Measurements from ENCODE around the gene SASH3.

The SASH3 gene

DNA sequence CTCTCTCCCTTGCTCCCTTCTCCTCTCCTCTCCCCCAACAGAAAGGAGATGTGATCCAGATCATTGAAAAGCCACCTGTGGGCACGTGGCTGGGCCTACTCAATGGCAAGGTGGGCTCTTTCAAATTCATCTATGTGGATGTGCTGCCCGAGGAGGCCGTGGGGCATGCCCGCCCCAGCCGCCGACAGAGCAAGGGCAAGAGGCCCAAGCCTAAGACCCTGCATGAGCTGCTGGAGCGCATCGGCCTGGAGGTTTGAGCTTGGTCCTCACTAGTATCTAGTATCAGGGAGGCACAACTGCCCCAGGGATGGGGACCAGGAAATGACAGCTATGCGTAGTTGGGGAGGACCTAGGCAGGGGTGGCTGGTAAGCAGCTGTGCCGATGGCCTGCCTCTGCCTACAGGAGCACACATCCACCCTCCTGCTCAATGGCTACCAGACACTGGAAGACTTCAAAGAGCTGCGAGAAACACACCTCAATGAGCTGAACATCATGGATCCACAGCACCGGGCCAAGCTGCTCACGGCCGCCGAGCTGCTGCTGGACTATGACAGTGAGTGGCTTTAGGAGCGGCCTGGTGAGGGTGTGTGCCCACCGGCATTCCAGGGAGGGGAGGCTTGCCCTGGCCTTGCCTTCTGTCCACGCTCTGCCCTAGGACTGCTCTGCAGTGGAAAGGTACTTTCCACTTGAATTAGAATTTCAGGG lies 13.0 kb downstream of the SASH3 start:
- no peak overlapping the region for H3K4me3 ChIP-seq (ENCODE audit: control insufficient read depth, low read depth, low read length)
- TF ChIP-seq, protein P1, sequence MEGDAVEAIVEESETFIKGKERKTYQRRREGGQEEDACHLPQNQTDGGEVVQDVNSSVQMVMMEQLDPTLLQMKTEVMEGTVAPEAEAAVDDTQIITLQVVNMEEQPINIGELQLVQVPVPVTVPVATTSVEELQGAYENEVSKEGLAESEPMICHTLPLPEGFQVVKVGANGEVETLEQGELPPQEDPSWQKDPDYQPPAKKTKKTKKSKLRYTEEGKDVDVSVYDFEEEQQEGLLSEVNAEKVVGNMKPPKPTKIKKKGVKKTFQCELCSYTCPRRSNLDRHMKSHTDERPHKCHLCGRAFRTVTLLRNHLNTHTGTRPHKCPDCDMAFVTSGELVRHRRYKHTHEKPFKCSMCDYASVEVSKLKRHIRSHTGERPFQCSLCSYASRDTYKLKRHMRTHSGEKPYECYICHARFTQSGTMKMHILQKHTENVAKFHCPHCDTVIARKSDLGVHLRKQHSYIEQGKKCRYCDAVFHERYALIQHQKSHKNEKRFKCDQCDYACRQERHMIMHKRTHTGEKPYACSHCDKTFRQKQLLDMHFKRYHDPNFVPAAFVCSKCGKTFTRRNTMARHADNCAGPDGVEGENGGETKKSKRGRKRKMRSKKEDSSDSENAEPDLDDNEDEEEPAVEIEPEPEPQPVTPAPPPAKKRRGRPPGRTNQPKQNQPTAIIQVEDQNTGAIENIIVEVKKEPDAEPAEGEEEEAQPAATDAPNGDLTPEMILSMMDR (conservative IDR thresholded peaks at IDR 0.05; ENCODE audit: control insufficient read depth, insufficient read depth, low read depth, low read length), result no peak
- DNase-seq (ENCODE audit: low read depth), result no peak

DNA sequence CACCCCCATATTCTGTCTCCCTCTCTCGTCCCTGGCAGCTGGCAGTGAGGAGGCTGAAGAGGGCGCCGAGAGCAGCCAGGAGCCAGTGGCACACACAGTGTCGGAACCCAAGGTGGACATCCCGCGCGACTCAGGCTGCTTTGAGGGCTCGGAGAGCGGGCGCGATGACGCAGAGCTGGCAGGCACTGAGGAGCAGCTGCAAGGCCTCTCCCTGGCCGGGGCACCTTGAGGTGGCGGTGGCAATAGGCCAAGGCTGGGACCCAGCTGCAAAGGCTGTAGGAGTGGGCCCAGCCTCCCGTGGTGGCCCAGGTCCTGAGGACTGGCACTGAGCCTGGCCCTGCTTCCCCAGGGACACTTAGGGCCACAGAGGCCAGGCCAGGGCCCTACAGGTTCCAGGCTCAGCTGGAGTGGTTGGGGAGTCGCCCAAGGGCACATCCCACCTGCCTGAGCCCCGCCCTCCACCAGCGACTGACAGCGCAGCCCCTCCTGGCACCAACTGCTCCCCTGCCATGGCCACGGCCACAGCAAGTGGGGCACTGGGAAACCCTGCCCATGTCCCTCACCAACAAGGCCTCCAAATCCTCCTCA lies 13.9 kb downstream of the SASH3 start:
- TF ChIP-seq, protein P1 (conservative IDR thresholded peaks at IDR 0.05; ENCODE audit: control insufficient read depth, insufficient read depth, low read depth, low read length), result no peak

DNA sequence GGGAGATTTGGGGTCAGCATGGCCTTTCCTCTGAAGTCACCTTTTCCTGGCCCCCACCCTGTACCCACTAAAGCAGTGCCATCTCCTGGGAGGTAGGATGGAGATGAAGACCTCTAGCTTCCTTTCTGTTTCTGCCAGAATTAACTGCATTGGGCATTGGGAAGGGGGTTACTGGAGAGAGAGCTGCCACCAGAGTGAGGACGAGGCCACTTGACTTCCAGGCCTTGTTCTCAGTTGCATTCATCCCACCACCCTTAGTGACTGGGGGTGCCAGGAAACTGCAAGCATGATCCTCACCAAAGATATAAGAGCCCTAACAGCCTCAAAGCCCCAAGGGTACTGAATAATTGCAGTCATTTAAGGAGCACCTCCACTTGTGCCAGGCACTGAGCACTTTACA lies 15.8 kb downstream of the SASH3 start:
- DNase-seq (ENCODE audit: low read depth), result no peak
- H3K4me3 ChIP-seq (ENCODE audit: control insufficient read depth, low read depth, low read length), result no peak overlapping the region
- TF ChIP-seq, protein P1 (conservative IDR thresholded peaks at IDR 0.05; ENCODE audit: control insufficient read depth, insufficient read depth, low read depth, low read length), result no peak

More for the DNA sequence above, 13.9 kb downstream of the SASH3 start:
- no peak for DNase-seq (ENCODE audit: low read depth)
- H3K4me3 ChIP-seq (ENCODE audit: control insufficient read depth, low read depth, low read length), result no peak overlapping the region

DNA sequence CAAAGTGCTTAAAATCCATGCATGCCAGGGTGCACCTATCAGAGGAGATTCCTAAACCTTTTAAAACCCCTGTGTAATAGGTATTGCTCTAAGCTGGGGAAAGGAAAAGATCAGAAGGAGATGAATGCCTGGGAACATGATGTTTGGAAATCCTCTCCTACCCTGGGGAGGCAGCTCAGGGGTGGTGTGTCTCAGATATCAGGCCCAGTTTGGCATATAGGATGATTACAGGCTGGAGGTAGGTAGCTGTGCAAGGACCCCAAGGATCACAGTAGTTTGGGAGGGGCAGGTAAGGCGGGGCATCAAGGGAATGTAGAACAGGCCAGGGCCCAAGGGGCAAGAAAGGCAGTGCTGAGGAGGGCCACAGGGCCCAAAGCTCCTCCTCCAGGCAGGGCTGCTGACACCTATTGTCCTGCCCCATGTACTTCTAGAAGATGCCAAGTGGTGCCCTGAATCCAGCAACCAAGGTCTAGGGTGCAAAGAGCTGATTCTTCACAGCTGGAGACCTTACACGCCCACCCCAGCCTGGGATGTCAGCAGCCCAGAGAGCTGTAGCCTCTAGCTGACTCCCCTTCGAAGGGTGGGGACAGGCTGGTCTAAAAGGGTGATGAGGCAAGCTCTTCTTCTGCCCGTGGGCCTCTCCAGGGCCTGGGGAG lies 17.6 kb downstream of the SASH3 start:
- no peak for DNase-seq (ENCODE audit: low read depth)
- no peak overlapping the region for H3K4me3 ChIP-seq (ENCODE audit: control insufficient read depth, low read depth, low read length)
- TF ChIP-seq, protein P1 (conservative IDR thresholded peaks at IDR 0.05; ENCODE audit: control insufficient read depth, insufficient read depth, low read depth, low read length), result no peak

DNA sequence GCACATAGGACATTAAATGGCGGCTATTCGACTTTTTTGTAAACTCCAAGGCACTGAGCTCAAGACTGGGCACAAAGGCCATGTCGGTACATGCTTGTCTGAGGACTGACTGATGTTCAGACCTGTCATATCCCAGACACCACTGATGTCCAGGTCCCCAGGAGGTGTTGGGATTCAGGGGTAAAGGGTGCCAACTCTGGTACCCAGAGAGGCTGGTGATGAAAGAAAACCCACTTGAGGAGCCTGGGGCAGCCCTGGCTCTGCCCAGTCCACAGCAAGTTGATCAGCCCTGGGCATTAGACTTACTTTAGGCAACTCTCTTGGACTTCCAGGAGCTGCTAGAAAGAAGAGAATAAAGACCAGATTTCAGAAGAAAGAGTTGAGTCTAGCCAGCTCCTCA lies 18.7 kb downstream of the SASH3 start:
- TF ChIP-seq, protein P1 (conservative IDR thresholded peaks at IDR 0.05; ENCODE audit: control insufficient read depth, insufficient read depth, low read depth, low read length), result no peak
- H3K4me3 ChIP-seq (ENCODE audit: control insufficient read depth, low read depth, low read length), result no peak overlapping the region
- no peak for DNase-seq (ENCODE audit: low read depth)

DNA sequence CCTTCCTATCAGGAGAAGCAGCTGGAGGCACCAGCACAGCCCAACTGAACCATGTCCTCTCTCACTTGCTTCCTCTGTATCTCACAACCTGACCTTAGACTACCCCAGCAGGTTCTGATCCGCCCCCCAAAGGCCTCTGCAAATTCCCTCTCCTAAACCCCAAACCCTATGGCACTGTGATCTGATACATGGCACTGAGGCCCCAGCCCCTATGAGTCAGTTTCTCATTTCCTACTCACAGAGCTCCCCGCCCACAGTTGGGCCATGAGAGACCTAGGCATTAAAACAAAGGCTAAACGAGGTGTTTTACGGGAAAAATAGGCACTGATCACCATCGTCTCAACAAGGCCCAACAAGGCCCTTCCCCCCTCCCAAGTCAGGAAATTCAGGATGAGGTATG lies 19.1 kb downstream of the SASH3 start:
- TF ChIP-seq, protein P1 (conservative IDR thresholded peaks at IDR 0.05; ENCODE audit: control insufficient read depth, insufficient read depth, low read depth, low read length), result no peak

More for the DNA sequence above, 19.1 kb downstream of the SASH3 start:
- DNase-seq (ENCODE audit: low read depth), result no peak
- no peak overlapping the region for H3K4me3 ChIP-seq (ENCODE audit: control insufficient read depth, low read depth, low read length)

Data from fibroblast of mammary gland (primary cell).